Liver (tissue), 9 donors: ENCODE data around the gene ZG16B. TPM values are rescaled to one million over a fixed set of nuclear protein-coding genes. Genes with fewer than 3 reads are reported as not detected.

Experiments
- DNase-seq: peaks from one replicate; pipeline ENCODE4 v3.0.0-alpha.2; 2017; ENCODE audit warnings: low spot score
- H3K27ac ChIP-seq, 2 donors: one replicate each; pipeline ENCODE4 v1.7.0; 2013; ENCODE audit warnings: inconsistent platforms in 2 of 2, low read length in 2 of 2, control low read depth in 1 of 2, low read depth in 1 of 2, mild to moderate bottlenecking in 1 of 2
- H3K27me3 ChIP-seq, 4 donors: one replicate each; pipeline versions ENCODE4 v1.6.1 to v1.7.0; 2013; ENCODE audit warnings: low read length in 3 of 4, inconsistent platforms in 1 of 4, mild to moderate bottlenecking in 1 of 4, moderate library complexity in 1 of 4; ENCODE audit not compliant: control insufficient read depth in 4 of 4, insufficient read depth in 4 of 4
- H3K36me3 ChIP-seq, 4 donors: one replicate each; pipeline versions ENCODE4 v1.6.1 to v1.7.0; 2013; ENCODE audit warnings: low read length in 3 of 4, mild to moderate bottlenecking in 3 of 4, low read depth in 1 of 4, moderate library complexity in 1 of 4; ENCODE audit not compliant: control insufficient read depth in 4 of 4, insufficient read depth in 3 of 4
- H3K4me1 ChIP-seq, 4 donors: one replicate each; pipeline versions ENCODE4 v1.6.1 to v1.7.0; 2013; ENCODE audit warnings: low read length in 3 of 4, mild to moderate bottlenecking in 3 of 4, moderate library complexity in 1 of 4; ENCODE audit not compliant: control insufficient read depth in 4 of 4, insufficient read depth in 4 of 4
- H3K4me3 ChIP-seq, 3 donors: one replicate each; pipeline versions ENCODE4 v1.6.1 to v1.7.0; 2013; ENCODE audit warnings: low read length in 3 of 3, control low read depth in 1 of 3, low read depth in 1 of 3, mild to moderate bottlenecking in 1 of 3
- H3K9ac ChIP-seq, 2 donors: one replicate each; pipeline ENCODE4 v1.7.0; 2013; ENCODE audit warnings: low read length in 2 of 2, mild to moderate bottlenecking in 2 of 2, moderate library complexity in 2 of 2, control low read depth in 1 of 2, low read depth in 1 of 2
- H3K9me3 ChIP-seq, 4 donors: one replicate each; pipeline versions ENCODE4 v1.6.1 to v1.7.0; 2013; ENCODE audit warnings: low read length in 3 of 4; ENCODE audit not compliant: control insufficient read depth in 4 of 4
- ATF3 ChIP-seq: IDR thresholded peaks from 2 replicates; pipeline ENCODE4 v1.6.1; 2016; ENCODE audit warnings: antibody characterized with exemption
- EGR1 ChIP-seq, 2 donors: IDR thresholded peaks; 2 replicates each; pipeline ENCODE4 v1.6.1; 2016 to 2018; ENCODE audit warnings: antibody characterized with exemption in 2 of 2, low read depth in 2 of 2
- FOXA1 ChIP-seq: IDR thresholded peaks from 2 replicates; pipeline ENCODE4 v1.6.1; 2016; ENCODE audit warnings: antibody characterized with exemption
- FOXA2 ChIP-seq: IDR thresholded peaks from 2 replicates; pipeline ENCODE4 v1.6.1; 2016; ENCODE audit warnings: antibody characterized with exemption
- GABPA ChIP-seq, 2 donors: IDR thresholded peaks in 1 of 2; conservative IDR thresholded peaks in 1 of 2; 2 replicates each; pipeline ENCODE4 v1.6.1; 2016; ENCODE audit warnings: antibody characterized with exemption in 2 of 2, mild to moderate bottlenecking in 1 of 2, moderate library complexity in 1 of 2
- HNF4A ChIP-seq, 2 donors: conservative IDR thresholded peaks; 2 replicates each; pipeline ENCODE4 v1.6.1; 2016; ENCODE audit warnings: antibody characterized with exemption in 2 of 2, mild to moderate bottlenecking in 2 of 2
- HNF4G ChIP-seq: IDR thresholded peaks from 2 replicates; pipeline ENCODE4 v1.6.1; 2016; ENCODE audit warnings: antibody characterized with exemption
- JUND ChIP-seq, 2 donors: IDR thresholded peaks; 2 replicates each; pipeline ENCODE4 v1.6.1; 2016; ENCODE audit warnings: antibody characterized with exemption in 2 of 2
- MAX ChIP-seq: IDR thresholded peaks from 2 replicates; pipeline ENCODE4 v1.6.1; 2016; ENCODE audit warnings: antibody characterized with exemption
- NR2F2 ChIP-seq: IDR thresholded peaks from 2 replicates; pipeline ENCODE4 v1.6.1; 2016; ENCODE audit warnings: antibody characterized with exemption
- RAD21 ChIP-seq, 2 donors: IDR thresholded peaks; 2 replicates each; pipeline ENCODE4 v1.6.1; 2016; ENCODE audit warnings: antibody characterized with exemption in 2 of 2, mild to moderate bottlenecking in 2 of 2
- REST ChIP-seq: IDR thresholded peaks from 2 replicates; pipeline ENCODE4 v1.6.1; 2016; ENCODE audit warnings: antibody characterized with exemption, mild to moderate bottlenecking
- RXRA ChIP-seq, 2 donors: IDR thresholded peaks; 2 replicates each; pipeline ENCODE4 v1.6.1; 2017 to 2018; ENCODE audit warnings: antibody characterized with exemption in 2 of 2, mild to moderate bottlenecking in 1 of 2
- SP1 ChIP-seq: IDR thresholded peaks from 2 replicates; pipeline ENCODE4 v1.6.1; 2018; ENCODE audit warnings: antibody characterized with exemption, mild to moderate bottlenecking
- TAF1 ChIP-seq: conservative IDR thresholded peaks from 2 replicates; pipeline ENCODE4 v1.6.1; 2016; ENCODE audit warnings: antibody characterized with exemption, mild to moderate bottlenecking
- WGBS: extraction: QIAGEN DNeasy Blood & Tissue Kit; methylation state at CpG from one replicate; pipeline ENCODE4 v1.1.7; 2013; 5-methylcytosine and 5-hydroxymethylcytosine counted together
- polyA plus RNA-seq, 2 donors: library from polyadenylated mRNA; stranded (reverse) in 1 of 2; unstranded in 1 of 2; fragments of 200-250 nt in 1 of 2; fragments of >200 nt in 1 of 2; fragmentation: Nextera tagmentation in 1 of 2; extraction: Ambion mirVana in 1 of 2; gene quantifications; one replicate each; pipeline versions ENCODE4 v1.2.1 to v1.2.3, GENCODE V29; 2013 to 2015
- total RNA-seq, 2 donors: library from RNA; depleted of rRNA; stranded (reverse); fragments of >200 nt; gene quantifications; one replicate each; pipeline ENCODE4 v1.2.3, GENCODE V29; 2014
- TF ChIP-seq, protein P1 (sequence below): IDR thresholded peaks from 2 replicates; pipeline ENCODE4 v1.6.1; 2016; ENCODE audit warnings: antibody characterized with exemption
- TF ChIP-seq, protein P2 (sequence below): fragments of 150-350 bp; IDR thresholded peaks from 2 replicates; pipeline ENCODE4 v1.5.1; 2017; ENCODE audit warnings: improper control_type of control experiment, low read depth, low read length; ENCODE audit not compliant: missing input control
- donor health status: healthy.
- donor health status: healthy.
- donor health status: healthy.
- donor health status: healthy.
- donor health status: healthy.

The ZG16B gene
- total and polyA plus RNA-seq, 4 donors = 0.24 to 0.79 (median 0.43) TPM

DNA sequence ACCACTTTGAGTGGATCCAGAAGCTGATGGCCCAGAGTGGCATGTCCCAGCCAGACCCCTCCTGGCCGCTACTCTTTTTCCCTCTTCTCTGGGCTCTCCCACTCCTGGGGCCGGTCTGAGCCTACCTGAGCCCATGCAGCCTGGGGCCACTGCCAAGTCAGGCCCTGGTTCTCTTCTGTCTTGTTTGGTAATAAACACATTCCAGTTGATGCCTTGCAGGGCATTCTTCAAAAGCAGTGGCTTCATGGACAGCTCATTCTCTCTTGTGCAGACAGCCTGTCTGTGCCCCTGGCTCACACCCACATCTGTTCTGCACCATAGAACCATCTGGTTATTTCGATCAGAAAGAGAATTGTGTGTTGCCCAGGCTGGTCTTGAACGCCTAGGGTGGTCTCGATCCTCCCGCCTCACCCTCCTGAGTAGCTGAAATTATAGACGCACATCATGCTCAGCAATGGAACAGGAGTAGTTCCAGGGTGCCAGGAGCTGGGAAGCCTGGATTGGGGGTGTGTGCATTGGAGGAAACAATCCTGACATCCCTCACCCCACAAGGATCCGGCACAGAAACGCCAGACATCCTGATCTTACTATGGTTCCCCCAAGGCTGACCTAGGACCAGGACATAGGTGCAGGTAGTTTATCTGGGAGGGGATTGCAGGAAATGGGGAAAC lies 8.5 kb upstream of the ZG16B start (continued):
- no peak for TF ChIP-seq GABPA (IDR thresholded peaks at IDR 0.05 in 1 of 2, conservative IDR thresholded peaks at IDR 0.05 in 1 of 2)
- no peak for TF ChIP-seq RAD21 (IDR thresholded peaks at IDR 0.05)

DNA sequence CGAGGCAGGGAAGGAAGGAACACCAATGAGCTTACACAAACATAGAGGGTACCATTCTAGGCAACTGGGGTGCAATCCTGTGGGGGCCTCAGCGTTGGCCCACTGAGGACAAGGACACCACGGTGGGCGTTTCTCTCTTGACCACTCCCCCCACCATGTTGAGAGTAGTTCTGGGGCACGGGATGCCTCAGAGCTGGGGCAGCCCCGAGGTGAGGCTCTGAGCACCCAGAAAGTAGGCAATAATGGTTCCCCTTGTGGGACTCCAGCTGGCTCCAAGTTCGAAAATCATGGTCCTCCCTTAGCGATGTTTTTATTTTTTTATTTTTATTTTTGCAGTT lies 8.0 kb upstream of the ZG16B start:
- TF ChIP-seq GABPA (IDR thresholded peaks at IDR 0.05 in 1 of 2, conservative IDR thresholded peaks at IDR 0.05 in 1 of 2) (no peak), RXRA (IDR thresholded peaks at IDR 0.05) (no peak), SP1 (no peak), REST (no peak), MAX (no peak), FOXA1 (no peak), HNF4G (no peak), ATF3 (no peak), NR2F2 (no peak), RAD21 (IDR thresholded peaks at IDR 0.05) (no peak), HNF4A (conservative IDR thresholded peaks at IDR 0.05) (no peak), EGR1 (IDR thresholded peaks at IDR 0.05; ENCODE audit: low read depth in 2 of 2) (no peak), JUND (IDR thresholded peaks at IDR 0.05) (no peak), FOXA2 (no peak), TAF1 (no peak)
- TF ChIP-seq, protein P1, sequence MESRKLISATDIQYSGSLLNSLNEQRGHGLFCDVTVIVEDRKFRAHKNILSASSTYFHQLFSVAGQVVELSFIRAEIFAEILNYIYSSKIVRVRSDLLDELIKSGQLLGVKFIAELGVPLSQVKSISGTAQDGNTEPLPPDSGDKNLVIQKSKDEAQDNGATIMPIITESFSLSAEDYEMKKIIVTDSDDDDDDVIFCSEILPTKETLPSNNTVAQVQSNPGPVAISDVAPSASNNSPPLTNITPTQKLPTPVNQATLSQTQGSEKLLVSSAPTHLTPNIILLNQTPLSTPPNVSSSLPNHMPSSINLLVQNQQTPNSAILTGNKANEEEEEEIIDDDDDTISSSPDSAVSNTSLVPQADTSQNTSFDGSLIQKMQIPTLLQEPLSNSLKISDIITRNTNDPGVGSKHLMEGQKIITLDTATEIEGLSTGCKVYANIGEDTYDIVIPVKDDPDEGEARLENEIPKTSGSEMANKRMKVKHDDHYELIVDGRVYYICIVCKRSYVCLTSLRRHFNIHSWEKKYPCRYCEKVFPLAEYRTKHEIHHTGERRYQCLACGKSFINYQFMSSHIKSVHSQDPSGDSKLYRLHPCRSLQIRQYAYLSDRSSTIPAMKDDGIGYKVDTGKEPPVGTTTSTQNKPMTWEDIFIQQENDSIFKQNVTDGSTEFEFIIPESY = no peak
- TF ChIP-seq, protein P2, sequence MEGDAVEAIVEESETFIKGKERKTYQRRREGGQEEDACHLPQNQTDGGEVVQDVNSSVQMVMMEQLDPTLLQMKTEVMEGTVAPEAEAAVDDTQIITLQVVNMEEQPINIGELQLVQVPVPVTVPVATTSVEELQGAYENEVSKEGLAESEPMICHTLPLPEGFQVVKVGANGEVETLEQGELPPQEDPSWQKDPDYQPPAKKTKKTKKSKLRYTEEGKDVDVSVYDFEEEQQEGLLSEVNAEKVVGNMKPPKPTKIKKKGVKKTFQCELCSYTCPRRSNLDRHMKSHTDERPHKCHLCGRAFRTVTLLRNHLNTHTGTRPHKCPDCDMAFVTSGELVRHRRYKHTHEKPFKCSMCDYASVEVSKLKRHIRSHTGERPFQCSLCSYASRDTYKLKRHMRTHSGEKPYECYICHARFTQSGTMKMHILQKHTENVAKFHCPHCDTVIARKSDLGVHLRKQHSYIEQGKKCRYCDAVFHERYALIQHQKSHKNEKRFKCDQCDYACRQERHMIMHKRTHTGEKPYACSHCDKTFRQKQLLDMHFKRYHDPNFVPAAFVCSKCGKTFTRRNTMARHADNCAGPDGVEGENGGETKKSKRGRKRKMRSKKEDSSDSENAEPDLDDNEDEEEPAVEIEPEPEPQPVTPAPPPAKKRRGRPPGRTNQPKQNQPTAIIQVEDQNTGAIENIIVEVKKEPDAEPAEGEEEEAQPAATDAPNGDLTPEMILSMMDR = no peak
- Histone ChIP-seq H3K9ac (no peak overlapping the region), H3K36me3 (no peaks in the 10 kb centered on the region), H3K4me3 (no peak overlapping the region), H3K27ac (no peak overlapping the region), H3K4me1 (no peaks in the 10 kb centered on the region), H3K27me3 (peaks cover 0 to 3% (median 0%) of the 10 kb centered on the region in 4 donors), H3K9me3 (no peaks in the 10 kb centered on the region)
- no peak for DNase-seq
- 67% methylated on average over 8 of the region's 8 CpGs for WGBS
